ENCODE results near the gene PTPRT. TPM values are rescaled to one million over a fixed set of nuclear protein-coding genes. Genes with fewer than 3 reads are reported as not detected.

PTPRT gene
- total and polyA plus RNA-seq, 2 of the 13 experiments (the other 11 are each of a cell fraction or from before 2014, with no cell fraction given) = under 0.01 to 0.09 TPM

DNA sequence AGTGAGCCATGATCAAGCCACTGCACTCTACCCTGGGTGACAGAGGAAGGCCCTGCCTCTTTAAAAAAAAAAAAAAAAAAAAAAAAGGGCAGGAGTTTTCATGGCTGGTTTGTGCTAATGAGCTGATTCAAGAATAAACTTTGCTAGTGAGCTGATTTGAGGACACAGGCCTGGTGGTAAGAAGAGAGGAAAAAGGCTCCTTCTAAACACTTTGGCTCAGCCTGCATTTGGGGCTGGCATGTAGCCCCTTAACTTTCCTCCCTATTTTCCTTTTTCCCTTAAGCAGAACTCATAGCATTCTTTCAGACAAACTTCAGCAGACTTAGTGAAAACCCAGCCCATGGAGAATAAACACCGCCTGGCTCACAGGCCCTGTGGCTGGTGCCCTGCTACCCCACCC is 432.7 kb downstream of the PTPRT start:
- Histone ChIP-seq H3K9me3 (ENCODE audit: low read length) (0 out of 2 replicates have a peak, but pooled peaks cover 4% of the 10 kb centered on the region), H3K27me3 (ENCODE audit: control insufficient read depth in 1 of 2, insufficient read depth in 2 of 2, low read length in 2 of 2) (no peaks in the 10 kb centered on the region), H3K4me2 (ENCODE audit: low read depth, low read length) (no peak overlapping the region), H3K36me3 (replicated peaks in 1 of 2; ENCODE audit: control insufficient read depth in 1 of 2, insufficient read depth in 2 of 2, low read length in 2 of 2) (no peaks in the 10 kb centered on the region), H3K27ac (ENCODE audit: extremely low read length, insufficient read depth, low read length) (no peak overlapping the region), H2AFZ (ENCODE audit: low read length) (no peak overlapping the region), H3K4me3 (replicated peaks in 1 of 3; ENCODE audit: insufficient read depth in 1 of 3, low read depth in 2 of 3, low read length in 3 of 3) (no peak overlapping the region), H4K20me1 (ENCODE audit: insufficient read depth, low read length) (no peaks in the 10 kb centered on the region), H3K9ac (ENCODE audit: insufficient read depth, low read depth, low read length) (no peak overlapping the region), H3K4me1 (ENCODE audit: insufficient read depth, low read length) (no peaks in the 10 kb centered on the region), H3K79me2 (ENCODE audit: insufficient read depth, low read length) (no peaks in the 10 kb centered on the region)
- DNase-seq (ENCODE audit: low spot score) (no peak), FAIRE-seq (no peak), ATAC-seq (no peak)
- no TSS peak for BruUV-seq (replicated peaks)
- CTCF ChIA-PET (ENCODE audit: low intra/inter-chr PET ratio, low total read pairs) = no interaction called here
- POLR2A ChIA-PET = no interaction called here
- in situ Hi-C loops (cut with HindIII; ENCODE audit: extremely low pct_ligation_motif_present, low pct_unique_long_range_greater_than_20kb) = no loop called here
- intact Hi-C loops (cut with micrococcal nuclease; ENCODE audit: unreplicated experiment) = no loop called here
- WGBS (ENCODE audit: low lambda C conversion rate) = 5% methylated on average over 1 of the region's 1 CpG
- TF ChIP-seq CC2D1A (CRISPR knock-in tag; IDR thresholded peaks at IDR 0.05) (no peak), THAP11 (CRISPR knock-in tag; IDR thresholded peaks at IDR 0.05) (no peak), NCOA5 (CRISPR knock-in tag; IDR thresholded peaks at IDR 0.05) (no peak), ARHGAP35 (CRISPR knock-in tag; IDR thresholded peaks at IDR 0.05; ENCODE audit: borderline replicate concordance) (no peak), ZSCAN21 (CRISPR knock-in tag; IDR thresholded peaks at IDR 0.05; ENCODE audit: borderline replicate concordance) (no peak), ISL2 (CRISPR knock-in tag; IDR thresholded peaks at IDR 0.05) (no peak), NFKB2 (CRISPR knock-in tag; IDR thresholded peaks at IDR 0.05; ENCODE audit: borderline replicate concordance) (no peak), EED (CRISPR knock-in tag; IDR thresholded peaks at IDR 0.05) (no peak), DMTF1 (CRISPR knock-in tag; IDR thresholded peaks at IDR 0.05) (no peak), ZNF3 (CRISPR knock-in tag; IDR thresholded peaks at IDR 0.05) (no peak), ZMYM3 (CRISPR knock-in tag; IDR thresholded peaks at IDR 0.05) (no peak), KLF13 (CRISPR knock-in tag; IDR thresholded peaks at IDR 0.05) (no peak), ZNF460 (CRISPR knock-in tag; IDR thresholded peaks at IDR 0.05; ENCODE audit: borderline replicate concordance) (no peak), ATF7-NPFF (CRISPR knock-in tag; IDR thresholded peaks at IDR 0.05; ENCODE audit: low read depth) (no peak), MED13 (CRISPR knock-in tag; IDR thresholded peaks at IDR 0.05) (no peak)
- TF ChIP-seq, protein P1, sequence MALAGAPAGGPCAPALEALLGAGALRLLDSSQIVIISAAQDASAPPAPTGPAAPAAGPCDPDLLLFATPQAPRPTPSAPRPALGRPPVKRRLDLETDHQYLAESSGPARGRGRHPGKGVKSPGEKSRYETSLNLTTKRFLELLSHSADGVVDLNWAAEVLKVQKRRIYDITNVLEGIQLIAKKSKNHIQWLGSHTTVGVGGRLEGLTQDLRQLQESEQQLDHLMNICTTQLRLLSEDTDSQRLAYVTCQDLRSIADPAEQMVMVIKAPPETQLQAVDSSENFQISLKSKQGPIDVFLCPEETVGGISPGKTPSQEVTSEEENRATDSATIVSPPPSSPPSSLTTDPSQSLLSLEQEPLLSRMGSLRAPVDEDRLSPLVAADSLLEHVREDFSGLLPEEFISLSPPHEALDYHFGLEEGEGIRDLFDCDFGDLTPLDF (CRISPR knock-in tag; IDR thresholded peaks at IDR 0.05) = no peak
- TF ChIP-seq, protein P2, sequence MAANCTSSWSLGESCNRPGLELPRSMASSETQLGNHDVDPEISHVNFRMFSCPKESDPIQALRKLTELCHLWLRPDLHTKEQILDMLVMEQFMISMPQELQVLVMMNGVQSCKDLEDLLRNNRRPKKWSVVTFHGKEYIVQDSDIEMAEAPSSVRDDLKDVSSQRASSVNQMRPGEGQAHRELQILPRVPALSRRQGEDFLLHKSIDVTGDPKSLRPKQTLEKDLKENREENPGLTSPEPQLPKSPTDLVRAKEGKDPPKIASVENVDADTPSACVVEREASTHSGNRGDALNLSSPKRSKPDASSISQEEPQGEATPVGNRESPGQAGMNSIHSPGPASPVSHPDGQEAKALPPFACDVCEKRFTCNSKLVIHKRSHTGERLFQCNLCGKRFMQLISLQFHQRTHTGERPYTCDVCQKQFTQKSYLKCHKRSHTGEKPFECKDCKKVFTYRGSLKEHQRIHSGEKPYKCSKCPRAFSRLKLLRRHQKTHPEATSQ (CRISPR knock-in tag; IDR thresholded peaks at IDR 0.05; ENCODE audit: borderline replicate concordance) = no peak
- TF ChIP-seq, protein P3, sequence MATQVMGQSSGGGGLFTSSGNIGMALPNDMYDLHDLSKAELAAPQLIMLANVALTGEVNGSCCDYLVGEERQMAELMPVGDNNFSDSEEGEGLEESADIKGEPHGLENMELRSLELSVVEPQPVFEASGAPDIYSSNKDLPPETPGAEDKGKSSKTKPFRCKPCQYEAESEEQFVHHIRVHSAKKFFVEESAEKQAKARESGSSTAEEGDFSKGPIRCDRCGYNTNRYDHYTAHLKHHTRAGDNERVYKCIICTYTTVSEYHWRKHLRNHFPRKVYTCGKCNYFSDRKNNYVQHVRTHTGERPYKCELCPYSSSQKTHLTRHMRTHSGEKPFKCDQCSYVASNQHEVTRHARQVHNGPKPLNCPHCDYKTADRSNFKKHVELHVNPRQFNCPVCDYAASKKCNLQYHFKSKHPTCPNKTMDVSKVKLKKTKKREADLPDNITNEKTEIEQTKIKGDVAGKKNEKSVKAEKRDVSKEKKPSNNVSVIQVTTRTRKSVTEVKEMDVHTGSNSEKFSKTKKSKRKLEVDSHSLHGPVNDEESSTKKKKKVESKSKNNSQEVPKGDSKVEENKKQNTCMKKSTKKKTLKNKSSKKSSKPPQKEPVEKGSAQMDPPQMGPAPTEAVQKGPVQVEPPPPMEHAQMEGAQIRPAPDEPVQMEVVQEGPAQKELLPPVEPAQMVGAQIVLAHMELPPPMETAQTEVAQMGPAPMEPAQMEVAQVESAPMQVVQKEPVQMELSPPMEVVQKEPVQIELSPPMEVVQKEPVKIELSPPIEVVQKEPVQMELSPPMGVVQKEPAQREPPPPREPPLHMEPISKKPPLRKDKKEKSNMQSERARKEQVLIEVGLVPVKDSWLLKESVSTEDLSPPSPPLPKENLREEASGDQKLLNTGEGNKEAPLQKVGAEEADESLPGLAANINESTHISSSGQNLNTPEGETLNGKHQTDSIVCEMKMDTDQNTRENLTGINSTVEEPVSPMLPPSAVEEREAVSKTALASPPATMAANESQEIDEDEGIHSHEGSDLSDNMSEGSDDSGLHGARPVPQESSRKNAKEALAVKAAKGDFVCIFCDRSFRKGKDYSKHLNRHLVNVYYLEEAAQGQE (IDR thresholded peaks at IDR 0.05; ENCODE audit: borderline replicate concordance in 1 of 2, low read depth in 1 of 2, low read length in 2 of 2) = no peak
